ENCODE measurements around the gene FGF11. TPM values are rescaled to one million over a fixed set of nuclear protein-coding genes. Genes with fewer than 3 reads are reported as not detected.

The FGF11 gene
- total RNA-seq, result 1 to 10 TPM in 2 of 6 donors, under 1 TPM in 3, not detected in 1; 0.15 to 2.0 (median 0.57) TPM

- no peak for ATAC-seq (ENCODE audit: low FRiP score in 2 of 2)
- Histone ChIP-seq H3K9me3 (no peaks in the 10 kb centered on the region), H3K27ac (no peak within 1 kb of the TSS), H3K27me3 (peaks cover 0 to 25% (median 19%) of the 10 kb centered on the region in 4 donors), H3K36me3 (no peaks in the 10 kb centered on the region), H3K4me3 (peak within 1 kb of the TSS in 3 of 4 donors; percentile 25 to 61 (median 44)), H3K4me1 (peaks cover 50 to 61% (median 58%) of the 10 kb centered on the region in 4 donors)
- DNase-seq, result peak in 1 of 2 donors; percentile 87
- TF ChIP-seq CTCF (IDR thresholded peaks at IDR 0.05) (no peak), POLR2A (IDR thresholded peaks at IDR 0.05) (no peak), POLR2AphosphoS5 (IDR thresholded peaks at IDR 0.05) (no peak), EP300 (IDR thresholded peaks at IDR 0.05) (no peak)
- WGBS, 2 donors, result 2 to 5% methylated on average over 7 to 23 of the region's 50 CpGs
Measured at GRCh38 chr17:7439462-7440112, at the start of gene FGF11. Gene FGF11, plus strand, starts transcription at chr17:7439512. Its CDS starts 109 bp downstream, at chr17:7439621.

- ATAC-seq (ENCODE audit: low FRiP score in 2 of 2) (no peak), DNase-seq (no peak)
- H3K27me3 ChIP-seq, result no peaks in the 10 kb centered on the region
- H3K9me3 ChIP-seq, result no peaks in the 10 kb centered on the region
- TF ChIP-seq EP300 (IDR thresholded peaks at IDR 0.05), result no peak
- TF ChIP-seq POLR2AphosphoS5 (IDR thresholded peaks at IDR 0.05), result no peak
- no peak for TF ChIP-seq CTCF (IDR thresholded peaks at IDR 0.05)
- TF ChIP-seq POLR2A (IDR thresholded peaks at IDR 0.05), result no peak
- peaks cover 12 to 29% (median 21%) of the 10 kb centered on the region in 4 donors for H3K4me1 ChIP-seq
- H3K27ac ChIP-seq, result peak overlapping the region in 1 of 4 donors; percentile 50
- H3K36me3 ChIP-seq, result peaks cover 0 to 43% (median 28%) of the 10 kb centered on the region in 4 donors
- no peak overlapping the region for H3K4me3 ChIP-seq
- 95 to 98% methylated on average over 14 to 19 of the region's 19 CpGs for WGBS, 2 donors
Measured at GRCh38 chr17:7389924-7390910, 49.1 kb upstream of the FGF11 start.

- peak overlapping the region in 2 of 4 donors; percentile 31 to 50 for H3K27ac ChIP-seq
- no peak overlapping the region for H3K4me3 ChIP-seq
- H3K27me3 ChIP-seq, result no peaks in the 10 kb centered on the region
- peaks cover 15 to 32% (median 23%) of the 10 kb centered on the region in 4 donors for H3K4me1 ChIP-seq
- peaks cover 0 to 43% (median 28%) of the 10 kb centered on the region in 4 donors for H3K36me3 ChIP-seq
- TF ChIP-seq CTCF (IDR thresholded peaks at IDR 0.05) (no peak), EP300 (IDR thresholded peaks at IDR 0.05) (no peak), POLR2A (IDR thresholded peaks at IDR 0.05) (no peak), POLR2AphosphoS5 (IDR thresholded peaks at IDR 0.05) (no peak)
- H3K9me3 ChIP-seq, result no peaks in the 10 kb centered on the region
- WGBS, 2 donors, result 51 to 57% methylated on average over 2 of the region's 2 CpGs
- ATAC-seq (ENCODE audit: low FRiP score in 2 of 2) (no peak), DNase-seq (no peak)
Measured at GRCh38 chr17:7391307-7391706, 48.0 kb upstream of the FGF11 start.

GRCh38 chr17:7392696-7393612 is 46.4 kb upstream of the FGF11 start:
- Histone ChIP-seq H3K4me1 (peaks cover 15 to 32% (median 23%) of the 10 kb centered on the region in 4 donors), H3K36me3 (peaks cover 0 to 30% (median 22%) of the 10 kb centered on the region in 4 donors), H3K9me3 (no peaks in the 10 kb centered on the region), H3K27ac (peak overlapping the region; percentile 25 to 93 (median 92)), H3K4me3 (peak overlapping the region; percentile 67 to 95 (median 89)), H3K27me3 (no peaks in the 10 kb centered on the region)
- DNase-seq (peak in 1 of 2 donors; percentile 82), ATAC-seq (ENCODE audit: low FRiP score in 2 of 2) (no peak)
- 81 to 82% methylated on average over 33 to 36 of the region's 42 CpGs for WGBS, 2 donors
- TF ChIP-seq POLR2AphosphoS5 (IDR thresholded peaks at IDR 0.05) (no peak), EP300 (IDR thresholded peaks at IDR 0.05) (no peak), CTCF (IDR thresholded peaks at IDR 0.05) (no peak), POLR2A (IDR thresholded peaks at IDR 0.05) (no peak)

All from upper lobe of left lung (tissue), 6 donors.